Muscle layer of colon (tissue), 2 donors: ENCODE data around the gene CACNG1.
"Not testable (repeated sequence)": the region's sequence is repeated elsewhere in the genome, so short reads cannot be mapped to it uniquely, and the experiment has no call there.

Experiments used
- H3K27ac ChIP-seq: one replicate; pipeline ENCODE4 v1.7.0; 2013; ENCODE audit warnings: low read depth, mild to moderate bottlenecking, low read length, moderate library complexity
- H3K27me3 ChIP-seq, 2 donors: one replicate each; pipeline ENCODE4 v1.7.0; 2013; ENCODE audit warnings: low read length in 2 of 2, mild to moderate bottlenecking in 2 of 2; ENCODE audit not compliant: insufficient read depth in 2 of 2, control insufficient read depth in 1 of 2
- H3K36me3 ChIP-seq: one replicate; pipeline ENCODE4 v1.7.0; 2013; ENCODE audit warnings: mild to moderate bottlenecking, low read length; ENCODE audit not compliant: insufficient read depth
- H3K4me1 ChIP-seq: one replicate; pipeline ENCODE4 v1.7.0; 2013; ENCODE audit warnings: mild to moderate bottlenecking, low read length; ENCODE audit not compliant: insufficient read depth
- H3K4me3 ChIP-seq, 2 donors: one replicate each; pipeline ENCODE4 v1.7.0; 2013; ENCODE audit warnings: low read length in 2 of 2, low read depth in 1 of 2, mild to moderate bottlenecking in 1 of 2, moderate library complexity in 1 of 2
- H3K9ac ChIP-seq: one replicate; pipeline ENCODE4 v1.7.0; 2013; ENCODE audit warnings: low read length
- H3K9me3 ChIP-seq: one replicate; pipeline ENCODE4 v1.7.0; 2013; ENCODE audit warnings: mild to moderate bottlenecking, low read length
- donor health status: abdominal sarcoma.
- donor health status: Adenocarcinoma of cecum.

The CACNG1 gene

GRCh38 chr17:67092291-67092690 is 47.9 kb downstream of the CACNG1 start:
- Histone ChIP-seq H3K36me3 (no peaks in the 10 kb centered on the region), H3K4me1 (no peaks in the 10 kb centered on the region), H3K27ac (no peak overlapping the region), H3K9me3 (no peaks in the 10 kb centered on the region), H3K27me3 (no peaks in the 10 kb centered on the region), H3K9ac (no peak overlapping the region), H3K4me3 (no peak overlapping the region)

GRCh38 chr17:67092710-67093109 is 48.4 kb downstream of the CACNG1 start:
- not testable (repeated sequence) for H3K9ac ChIP-seq, H3K27me3 ChIP-seq, H3K4me3 ChIP-seq, H3K27ac ChIP-seq, H3K4me1 ChIP-seq, H3K9me3 ChIP-seq, H3K36me3 ChIP-seq

- H3K27ac ChIP-seq: no peak overlapping the region
- no peak overlapping the region for H3K4me3 ChIP-seq
- H3K4me1 ChIP-seq: no peaks in the 10 kb centered on the region
- no peaks in the 10 kb centered on the region for H3K36me3 ChIP-seq
- no peaks in the 10 kb centered on the region for H3K27me3 ChIP-seq
- no peak overlapping the region for H3K9ac ChIP-seq
- H3K9me3 ChIP-seq: no peaks in the 10 kb centered on the region
Observed at GRCh38 chr17:67093348-67093747, 49.0 kb downstream of the CACNG1 start.

- not testable (repeated sequence) for H3K9ac ChIP-seq, H3K27me3 ChIP-seq, H3K4me1 ChIP-seq, H3K27ac ChIP-seq, H3K9me3 ChIP-seq, H3K36me3 ChIP-seq, H3K4me3 ChIP-seq
Observed at GRCh38 chr17:67095291-67095690, 50.9 kb downstream of the CACNG1 start.

GRCh38 chr17:67095803-67096202 is 51.4 kb downstream of the CACNG1 start:
- Histone ChIP-seq H3K4me1 (no peaks in the 10 kb centered on the region), H3K9me3 (no peaks in the 10 kb centered on the region), H3K9ac (no peak overlapping the region), H3K4me3 (no peak overlapping the region), H3K36me3 (no peaks in the 10 kb centered on the region), H3K27ac (no peak overlapping the region), H3K27me3 (no peaks in the 10 kb centered on the region)

GRCh38 chr17:67096609-67097008 is 52.3 kb downstream of the CACNG1 start:
- no peak overlapping the region for H3K9ac ChIP-seq
- H3K27me3 ChIP-seq: no peaks in the 10 kb centered on the region
- no peak overlapping the region for H3K4me3 ChIP-seq
- H3K9me3 ChIP-seq: no peaks in the 10 kb centered on the region
- peaks cover 4% of the 10 kb centered on the region for H3K4me1 ChIP-seq
- H3K36me3 ChIP-seq: no peaks in the 10 kb centered on the region
- no peak overlapping the region for H3K27ac ChIP-seq

- H3K27me3 ChIP-seq: no peaks in the 10 kb centered on the region
- no peak overlapping the region for H3K27ac ChIP-seq
- H3K36me3 ChIP-seq: no peaks in the 10 kb centered on the region
- H3K9me3 ChIP-seq: no peaks in the 10 kb centered on the region
- no peak overlapping the region for H3K4me3 ChIP-seq
- peaks cover 8% of the 10 kb centered on the region for H3K4me1 ChIP-seq
- H3K9ac ChIP-seq: no peak overlapping the region
Observed at GRCh38 chr17:67098006-67098405, 53.7 kb downstream of the CACNG1 start.

GRCh38 chr17:67104641-67105040 is 60.3 kb downstream of the CACNG1 start:
- peaks cover 31% of the 10 kb centered on the region for H3K36me3 ChIP-seq
- H3K27ac ChIP-seq, H3K9ac ChIP-seq: not testable (repeated sequence)

GRCh38 chr17:67105213-67105612 is 60.9 kb downstream of the CACNG1 start:
- peaks cover 31% of the 10 kb centered on the region for H3K36me3 ChIP-seq

More at GRCh38 chr17:67104641-67105040, 60.3 kb downstream of the CACNG1 start:
- H3K27me3 ChIP-seq, H3K4me3 ChIP-seq, H3K4me1 ChIP-seq, H3K9me3 ChIP-seq: not testable (repeated sequence)

More at GRCh38 chr17:67105213-67105612, 60.9 kb downstream of the CACNG1 start:
- no peak overlapping the region for H3K9ac ChIP-seq
- no peak overlapping the region for H3K4me3 ChIP-seq
- no peaks in the 10 kb centered on the region for H3K27me3 ChIP-seq
- peaks cover 8% of the 10 kb centered on the region for H3K4me1 ChIP-seq
- H3K9me3 ChIP-seq: no peaks in the 10 kb centered on the region
- H3K27ac ChIP-seq: no peak overlapping the region
